ENCODE measurements around the gene SFXN5.

GRCh38 chr2:73023497-73023896, 48.0 kb downstream of the SFXN5 start:
- TF ChIP-seq CTCF (IDR thresholded peaks at IDR 0.05), result no peak
- TF ChIP-seq POLR2A (IDR thresholded peaks at IDR 0.05), result no peak

All from Peyer's patch (tissue), 4 donors.